Fibroblast of peridontal ligament (primary cell): ENCODE data around the gene D2HGDH.
"Not testable (repeated sequence)": the region's sequence is repeated elsewhere in the genome, so short reads cannot be mapped to it uniquely, and the experiment has no call there.

Source experiments
- DNase-seq: peaks from one replicate; pipeline ENCODE4 v3.0.0-alpha.2; 2010; ENCODE audit errors: extremely low read depth

The D2HGDH gene

DNA sequence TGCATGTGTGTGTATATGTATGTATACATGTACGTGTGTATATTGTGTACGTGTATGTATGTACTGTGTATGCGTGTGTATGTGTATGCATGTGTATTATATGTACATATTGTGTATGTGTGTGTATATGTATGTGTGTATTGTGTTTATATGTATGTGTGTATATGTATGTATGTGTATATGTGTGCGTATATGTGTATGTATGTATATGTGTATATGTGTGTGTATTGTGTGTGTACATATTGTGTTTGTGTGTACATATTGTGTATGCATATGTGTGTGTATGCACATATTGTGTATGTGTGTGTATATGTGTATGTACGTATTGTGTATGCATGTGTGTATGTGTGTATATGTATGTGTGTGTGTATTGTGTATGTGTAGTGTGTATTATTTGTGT is 59.0 kb downstream of the D2HGDH start:
- no peak for DNase-seq

DNA sequence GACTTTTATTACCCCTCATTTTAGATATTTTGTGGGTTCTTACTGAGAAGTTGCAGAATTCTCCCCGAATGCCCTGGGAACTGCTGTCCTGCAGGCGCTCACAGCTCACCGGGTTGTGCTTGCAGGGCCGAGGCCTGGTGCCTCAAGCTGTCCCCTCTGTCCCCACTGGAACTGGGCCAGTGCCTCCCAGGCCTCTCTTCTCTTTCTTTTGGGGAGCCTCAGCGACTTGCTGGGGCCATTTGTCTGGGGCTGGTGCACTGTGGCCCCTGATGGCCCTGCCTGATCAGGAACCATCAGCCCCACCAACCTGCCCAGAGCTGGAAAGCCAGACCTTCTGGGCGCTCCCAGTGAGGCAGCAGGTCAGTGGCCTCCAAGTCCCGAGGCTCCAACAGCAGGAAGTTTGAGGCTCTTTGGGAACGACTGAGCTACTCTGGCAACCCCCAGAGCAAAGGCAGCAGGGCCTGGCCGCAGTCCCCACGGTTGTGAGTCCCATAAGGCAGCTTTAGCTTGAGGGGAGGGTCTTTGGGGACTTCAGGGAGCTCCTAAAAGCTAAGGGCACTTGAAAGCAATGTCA is 59.9 kb downstream of the D2HGDH start:
- DNase-seq = no peak

- no peak for DNase-seq
Measured at GRCh38 chr2:241795021-241795999, 60.9 kb downstream of the D2HGDH start.

- DNase-seq = no peak
Measured at GRCh38 chr2:241796209-241796608, 61.8 kb downstream of the D2HGDH start.

GRCh38 chr2:241796610-241797138 is 62.2 kb downstream of the D2HGDH start:
- no peak for DNase-seq

DNA sequence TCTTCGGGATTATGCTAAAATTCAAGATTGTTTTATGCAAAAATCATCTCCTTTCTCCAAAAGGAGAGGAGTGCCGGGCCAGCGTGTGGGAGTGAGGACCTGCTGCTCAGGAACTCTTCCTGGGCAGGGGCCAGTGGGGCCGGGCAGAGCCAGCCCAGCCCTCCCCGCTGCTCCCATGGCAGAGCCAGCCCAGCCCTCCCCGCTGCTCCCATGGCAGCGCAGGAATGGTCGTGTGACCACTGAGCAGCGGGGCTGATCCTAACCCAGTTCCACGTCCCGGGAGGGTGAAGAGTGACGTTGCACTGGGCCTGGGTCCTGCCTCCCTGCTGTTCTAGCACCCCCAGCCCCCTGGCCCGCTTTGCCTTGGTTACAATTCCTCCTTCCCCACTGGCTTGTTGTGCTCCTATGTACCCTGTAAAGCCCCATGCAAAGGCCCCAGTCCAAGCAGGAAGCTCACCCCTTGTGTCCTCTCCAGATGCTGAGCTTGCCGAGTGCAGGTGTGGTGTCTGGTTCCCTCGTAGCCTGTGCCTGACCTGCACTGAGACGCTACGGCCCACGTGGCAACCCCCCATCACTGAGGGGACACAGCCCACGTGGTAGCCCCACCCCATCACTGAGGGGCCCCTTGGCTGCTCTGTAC is 63.1 kb downstream of the D2HGDH start:
- no peak for DNase-seq

GRCh38 chr2:241798081-241798630 is 63.7 kb downstream of the D2HGDH start:
- no peak for DNase-seq

DNA sequence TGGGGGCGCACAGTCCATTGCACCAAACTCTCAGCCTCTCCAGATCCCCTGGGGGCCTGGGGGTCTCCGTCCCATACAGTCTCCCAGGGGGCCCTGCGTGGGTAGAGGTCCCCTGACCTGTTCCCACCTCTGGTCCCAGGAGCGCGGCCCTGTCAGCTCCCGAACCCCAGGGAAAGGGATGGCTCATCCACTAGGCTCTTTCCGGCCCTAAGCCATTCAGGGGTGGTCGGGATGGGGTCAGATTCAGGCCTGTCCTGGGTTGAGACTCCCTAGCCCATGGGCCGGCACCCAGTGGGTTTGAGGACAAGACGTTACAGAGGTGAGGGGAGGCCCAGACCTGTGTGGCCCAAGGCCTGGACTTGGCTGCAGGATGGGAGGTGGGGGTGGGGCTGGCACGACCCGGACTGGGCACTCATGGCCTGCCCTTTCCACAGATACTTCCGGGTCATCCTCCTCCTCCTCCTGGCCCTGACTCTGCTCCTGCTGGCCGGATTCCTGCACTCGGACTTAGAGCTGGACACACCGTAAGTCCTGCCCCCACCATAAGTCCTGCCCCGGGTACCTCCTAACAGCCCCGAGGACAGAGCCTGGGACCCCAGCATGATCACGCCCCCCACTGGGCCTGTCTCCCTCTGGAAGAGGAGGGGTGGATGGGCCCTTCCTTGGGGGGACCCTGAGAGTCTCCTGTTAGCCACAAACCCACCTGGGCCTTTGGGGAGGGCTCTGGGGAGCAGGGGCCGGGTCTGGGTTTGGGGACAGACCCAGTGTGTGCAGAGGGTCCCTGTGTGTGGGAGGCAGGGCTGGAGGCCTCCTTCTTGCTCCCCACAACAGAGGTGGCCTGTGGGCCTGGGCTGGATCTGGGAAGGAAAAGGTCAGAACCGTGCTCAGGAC is 64.4 kb downstream of the D2HGDH start:
- no peak for DNase-seq

DNA sequence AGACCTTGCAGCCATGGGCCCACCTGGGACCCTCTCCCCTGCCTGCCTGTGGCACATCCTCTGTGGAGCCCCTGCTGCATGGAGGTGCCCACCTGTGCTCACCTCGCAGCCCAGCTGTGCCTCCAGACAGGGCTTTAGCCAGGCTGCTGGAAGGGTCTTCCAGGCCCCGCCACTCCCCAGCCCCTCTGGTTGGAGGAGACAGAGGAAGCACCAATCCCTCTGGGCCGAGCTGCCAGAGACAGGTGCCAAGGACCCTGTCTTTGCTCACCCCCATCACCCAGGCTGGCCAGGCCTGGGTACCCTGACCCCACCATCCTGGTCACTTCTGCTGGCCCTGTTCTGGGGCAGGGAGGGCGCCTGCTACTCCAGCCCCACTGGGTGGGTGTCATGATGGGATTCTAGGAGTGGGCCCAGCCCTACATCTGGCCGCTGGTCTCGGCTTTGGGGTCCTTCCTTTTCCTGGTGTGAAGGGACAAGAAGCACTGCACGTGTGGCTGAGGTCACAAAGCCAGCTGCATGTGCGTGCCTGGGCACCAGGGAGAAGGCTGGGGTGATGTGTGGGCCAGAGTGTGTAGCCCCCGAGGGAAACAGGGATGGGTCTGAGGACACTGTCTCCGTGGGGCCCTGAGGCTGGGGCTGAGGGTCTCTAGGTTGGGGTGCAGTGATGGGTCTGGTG is 65.2 kb downstream of the D2HGDH start:
- no peak for DNase-seq

GRCh38 chr2:241800198-241800903 is 65.9 kb downstream of the D2HGDH start:
- not testable (repeated sequence) for DNase-seq

GRCh38 chr2:241801611-241802420 is 67.4 kb downstream of the D2HGDH start:
- DNase-seq = no peak

DNA sequence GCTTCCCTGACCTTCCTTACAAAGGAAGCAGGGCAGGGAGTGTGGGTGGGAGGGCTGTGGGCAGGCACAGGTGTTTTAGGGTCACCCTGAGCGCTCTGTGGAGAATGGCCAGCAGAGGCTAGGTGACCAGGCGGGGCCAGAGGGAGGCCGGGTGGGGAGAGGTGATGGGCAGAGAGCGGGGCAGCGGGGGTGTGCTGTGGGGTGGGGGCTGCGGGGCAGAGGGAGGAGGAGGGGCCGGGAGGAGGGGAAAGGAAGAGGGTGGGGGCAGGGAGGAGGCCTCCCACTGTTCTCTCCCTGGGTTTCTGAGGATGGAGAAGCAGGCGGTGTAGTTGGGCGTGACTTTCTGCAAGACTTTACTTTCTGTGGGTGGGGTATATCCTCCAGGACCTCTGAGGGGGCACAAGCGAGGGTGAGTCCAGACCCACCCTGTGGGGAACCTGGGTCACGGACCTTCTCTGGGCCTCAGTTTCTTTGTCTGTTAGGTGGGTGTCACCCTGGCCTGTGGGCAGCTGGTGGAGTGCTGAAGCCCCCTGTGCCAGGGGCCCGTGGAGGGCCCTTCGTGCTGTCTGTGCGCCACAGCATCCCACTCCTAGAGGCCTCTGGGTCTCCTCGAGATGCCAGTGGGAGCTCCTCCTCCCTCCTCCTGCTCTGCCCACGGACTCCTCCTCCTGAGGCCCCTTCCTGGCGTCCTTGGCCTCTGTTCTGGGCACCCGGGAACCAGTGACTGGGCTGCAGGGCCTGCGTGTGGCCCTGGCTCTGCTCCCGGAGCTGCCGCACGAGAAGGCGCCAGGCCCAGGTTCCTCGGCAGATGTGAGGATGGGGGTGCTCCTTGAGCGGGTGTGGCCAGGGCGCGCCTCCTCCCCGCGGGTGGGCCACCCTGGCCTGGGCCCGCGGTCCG is 68.2 kb downstream of the D2HGDH start:
- no peak for DNase-seq

DNA sequence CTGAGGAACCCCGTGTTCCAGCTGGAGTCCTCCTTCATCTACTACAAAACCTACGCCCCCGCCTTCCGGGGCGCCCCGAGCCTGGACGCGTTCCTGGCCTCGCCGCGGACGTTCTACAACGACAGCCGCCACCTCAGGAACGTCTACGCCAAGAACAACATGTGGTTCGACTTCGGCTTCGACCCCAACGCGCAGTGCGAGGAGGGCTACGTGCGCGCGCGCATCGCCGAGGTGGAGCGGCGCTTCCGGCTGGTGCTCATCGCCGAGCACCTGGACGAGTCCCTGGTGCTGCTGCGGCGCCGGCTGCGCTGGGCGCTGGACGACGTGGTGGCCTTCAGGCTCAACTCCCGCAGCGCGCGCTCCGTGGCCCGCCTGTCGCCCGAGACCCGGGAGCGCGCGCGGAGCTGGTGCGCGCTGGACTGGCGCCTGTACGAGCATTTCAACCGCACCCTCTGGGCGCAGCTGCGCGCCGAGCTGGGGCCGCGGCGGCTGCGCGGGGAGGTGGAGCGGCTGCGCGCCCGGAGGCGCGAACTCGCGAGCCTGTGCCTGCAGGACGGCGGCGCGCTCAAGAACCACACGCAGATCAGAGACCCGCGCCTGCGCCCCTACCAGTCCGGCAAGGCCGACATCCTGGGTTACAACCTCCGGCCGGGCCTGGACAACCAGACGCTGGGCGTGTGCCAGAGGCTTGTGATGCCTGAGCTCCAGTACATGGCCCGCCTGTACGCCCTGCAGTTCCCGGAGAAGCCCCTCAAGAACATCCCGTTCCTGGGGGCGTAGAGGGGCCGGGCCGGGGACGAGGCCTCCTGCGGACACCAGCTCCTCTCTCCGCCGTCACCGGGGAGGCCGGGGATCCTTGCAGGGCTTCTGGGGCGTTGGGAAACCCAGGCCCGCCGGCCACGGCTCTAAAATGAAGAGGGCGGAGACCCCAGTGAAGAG is 69.2 kb downstream of the D2HGDH start:
- peak; percentile 14 for DNase-seq

- no peak for DNase-seq
Measured at GRCh38 chr2:241804326-241805229, 70.1 kb downstream of the D2HGDH start.

DNA sequence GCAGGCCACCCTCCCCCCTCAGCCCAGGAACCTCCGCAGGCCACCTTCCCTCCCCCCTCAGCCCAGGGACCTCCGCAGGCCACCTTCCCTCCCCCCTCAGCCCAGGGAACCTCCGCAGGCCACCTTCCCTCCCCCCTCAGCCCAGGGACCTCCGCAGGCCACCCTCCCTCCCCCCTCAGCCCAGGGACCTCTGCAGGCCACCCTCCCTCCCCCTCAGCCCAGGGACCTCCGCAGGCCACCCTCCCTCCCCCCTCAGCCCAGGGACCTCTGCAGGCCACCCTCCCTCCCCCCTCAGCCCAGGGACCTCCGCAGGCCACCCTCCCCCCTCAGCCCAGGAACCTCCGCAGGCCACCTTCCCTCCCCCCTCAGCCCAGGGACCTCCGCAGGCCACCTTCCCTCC is 71.8 kb downstream of the D2HGDH start:
- not testable (repeated sequence) for DNase-seq
